ENCODE data around the gene CDC42. TPM values are rescaled to one million over a fixed set of nuclear protein-coding genes. Genes with fewer than 3 reads are reported as not detected.

The CDC42 gene
- total RNA-seq, 2 experiments from 2014 or later, result 318 to 322 TPM

DNA sequence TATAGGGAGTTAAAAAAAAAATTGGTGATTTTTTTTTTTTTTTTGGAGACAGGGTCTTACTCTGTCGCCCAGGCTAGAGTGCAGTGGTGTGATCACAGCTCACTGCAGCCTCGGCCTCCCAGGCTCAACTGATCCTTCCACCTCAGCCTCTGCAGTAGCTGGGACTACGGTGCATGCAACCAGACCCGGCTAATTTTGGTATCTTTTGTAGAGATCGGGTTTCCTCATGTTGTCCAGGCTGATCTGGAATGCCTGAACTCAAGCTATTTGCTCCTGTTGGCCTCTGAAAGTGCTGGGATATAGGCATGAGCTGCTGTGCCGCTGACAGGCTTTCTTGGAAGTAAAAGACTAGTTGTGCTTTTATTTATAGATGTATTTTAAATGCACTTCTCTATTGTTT lies 3.0 kb downstream of the CDC42 start:
- intact Hi-C loops (cut with micrococcal nuclease), result no loop called here
- peak overlapping the region; percentile 85 for H3K27ac Mint-ChIP-seq
- no peaks in the 10 kb centered on the region for H3K27me3 Mint-ChIP-seq (ENCODE audit: low read depth)
- CTCF ChIA-PET, result interaction anchor here (1.0 to 3.7 kb wide), 2 partner anchors 11 to 33 kb away, joined by 3 to 24 read pairs; no protein-coding TSS in a partner anchor
- H3K4me3 Mint-ChIP-seq, result peak overlapping the region; percentile 44
- H3K4me1 Mint-ChIP-seq (ENCODE audit: low read depth), result peaks cover 68% of the 10 kb centered on the region
- DNase-seq, result no peak
- no peaks in the 10 kb centered on the region for H3K9me3 Mint-ChIP-seq
- peaks cover 36% of the 10 kb centered on the region for H3K36me3 Mint-ChIP-seq (ENCODE audit: low read depth)

DNA sequence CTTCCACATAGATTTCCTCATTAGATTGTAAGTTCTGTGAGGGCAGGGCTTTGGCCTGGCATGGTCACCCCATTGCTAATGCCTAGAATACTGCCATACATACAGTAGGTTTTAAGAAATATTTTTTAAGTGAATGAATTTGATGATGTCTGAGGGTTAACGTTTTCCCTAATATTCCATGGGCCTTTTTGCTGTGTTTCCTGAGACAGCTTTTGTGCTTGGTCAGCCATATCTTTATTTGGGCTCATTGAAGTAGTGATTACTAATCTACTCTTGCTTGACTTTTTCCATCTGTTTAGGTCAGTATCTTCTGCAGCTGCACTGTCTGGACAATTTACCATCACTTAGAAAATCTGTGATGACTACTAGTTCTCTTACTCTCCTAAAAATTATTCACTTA lies 3.5 kb downstream of the CDC42 start:
- CTCF ChIA-PET, result interaction anchor here (1.0 to 3.7 kb wide), 2 partner anchors 10 to 33 kb away, joined by 3 to 24 read pairs; no protein-coding TSS in a partner anchor
- no peaks in the 10 kb centered on the region for H3K27me3 Mint-ChIP-seq (ENCODE audit: low read depth)
- peaks cover 38% of the 10 kb centered on the region for H3K36me3 Mint-ChIP-seq (ENCODE audit: low read depth)
- H3K27ac Mint-ChIP-seq, result peak overlapping the region; percentile 85
- DNase-seq, result no peak
- peaks cover 72% of the 10 kb centered on the region for H3K4me1 Mint-ChIP-seq (ENCODE audit: low read depth)
- intact Hi-C loops (cut with micrococcal nuclease), result no loop called here
- H3K4me3 Mint-ChIP-seq, result peak overlapping the region; percentile 38
- no peaks in the 10 kb centered on the region for H3K9me3 Mint-ChIP-seq

DNA sequence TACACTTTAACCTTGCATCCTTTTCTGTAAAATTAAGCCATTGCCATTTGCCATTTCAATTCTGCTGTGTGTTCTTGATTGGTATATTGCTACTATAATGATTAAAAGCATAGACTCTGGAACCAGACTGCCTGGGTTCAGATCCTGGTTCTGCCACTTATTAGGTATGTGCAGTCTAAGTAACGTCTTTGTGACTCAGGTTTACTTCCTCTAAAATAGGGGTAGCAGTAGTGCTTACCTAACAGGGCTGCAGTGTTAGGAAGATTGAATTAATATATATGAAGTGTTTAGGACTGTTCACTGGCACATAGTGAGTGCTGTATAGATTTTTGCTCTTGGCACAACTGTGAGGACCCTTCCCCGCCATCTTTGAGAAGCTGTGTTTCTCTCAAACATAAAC lies 4.4 kb downstream of the CDC42 start:
- CTCF ChIA-PET, result interaction anchor here (0.9 to 1.3 kb wide), 2 partner anchors 25 to 33 kb away, joined by 3 read pairs; no protein-coding TSS in a partner anchor
- no peak for DNase-seq
- Mint-ChIP-seq H3K9me3 (no peaks in the 10 kb centered on the region), H3K4me1 (ENCODE audit: low read depth) (peaks cover 68% of the 10 kb centered on the region), H3K27me3 (ENCODE audit: low read depth) (no peaks in the 10 kb centered on the region), H3K36me3 (ENCODE audit: low read depth) (peaks cover 38% of the 10 kb centered on the region), H3K4me3 (no peak overlapping the region), H3K27ac (peak overlapping the region; percentile 71)
- intact Hi-C loops (cut with micrococcal nuclease), result no loop called here

DNA sequence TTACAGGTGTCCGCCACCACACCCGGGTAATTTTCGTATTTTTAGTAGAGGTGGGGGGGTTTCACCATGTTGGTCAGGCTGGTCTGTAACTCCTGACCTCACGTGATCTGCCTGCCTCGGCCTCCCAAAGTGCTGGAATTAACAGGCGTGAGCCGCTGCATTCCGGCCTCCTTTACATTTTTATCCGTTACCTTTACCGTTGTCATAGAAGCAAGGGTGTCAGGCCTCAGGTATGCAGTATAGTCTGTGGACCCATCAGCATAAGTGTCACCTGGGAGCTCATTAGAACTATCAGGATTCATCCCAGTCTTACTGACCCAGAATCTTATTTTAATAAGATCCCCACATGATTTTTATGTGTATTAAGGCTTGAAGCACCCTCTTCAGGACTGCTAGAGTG lies 5.4 kb downstream of the CDC42 start:
- Mint-ChIP-seq H3K27me3 (ENCODE audit: low read depth) (no peaks in the 10 kb centered on the region), H3K4me3 (no peak overlapping the region), H3K4me1 (ENCODE audit: low read depth) (peaks cover 74% of the 10 kb centered on the region), H3K27ac (peak overlapping the region; percentile 65), H3K9me3 (no peaks in the 10 kb centered on the region), H3K36me3 (ENCODE audit: low read depth) (peaks cover 40% of the 10 kb centered on the region)
- intact Hi-C loops (cut with micrococcal nuclease), result no loop called here
- DNase-seq, result no peak
- CTCF ChIA-PET, result interaction anchor here (1.3 kb wide), 1 partner anchor 34 kb away, joined by 3 read pairs; no protein-coding TSS in a partner anchor

GRCh38 chr1:22064751-22065402 lies 12.4 kb downstream of the CDC42 start:
- DNase-seq, result no peak
- Mint-ChIP-seq H3K9me3 (peaks cover 2% of the 10 kb centered on the region), H3K36me3 (ENCODE audit: low read depth) (peaks cover 30% of the 10 kb centered on the region), H3K4me1 (ENCODE audit: low read depth) (peaks cover 84% of the 10 kb centered on the region), H3K27ac (peak overlapping the region; percentile 67), H3K4me3 (no peak overlapping the region), H3K27me3 (ENCODE audit: low read depth) (no peaks in the 10 kb centered on the region)
- CTCF ChIA-PET, result interaction anchor here (0.6 to 1.0 kb wide), 2 partner anchors 14 to 22 kb away, joined by 3 to 4 read pairs; no protein-coding TSS in a partner anchor
- intact Hi-C loops (cut with micrococcal nuclease), result no loop called here

- CTCF ChIA-PET, result interaction anchor here (0.6 kb wide), 1 partner anchor 12 kb away, joined by 3 read pairs; no protein-coding TSS in a partner anchor
- Mint-ChIP-seq H3K4me1 (ENCODE audit: low read depth) (peaks cover 81% of the 10 kb centered on the region), H3K4me3 (no peak overlapping the region), H3K36me3 (ENCODE audit: low read depth) (peaks cover 18% of the 10 kb centered on the region), H3K27ac (peak overlapping the region; percentile 20), H3K9me3 (no peaks in the 10 kb centered on the region), H3K27me3 (ENCODE audit: low read depth) (no peaks in the 10 kb centered on the region)
- no peak for DNase-seq
- intact Hi-C loops (cut with micrococcal nuclease), result no loop called here
Observed at GRCh38 chr1:22071511-22071910, 19.0 kb downstream of the CDC42 start.

GRCh38 chr1:22074803-22075202 lies 22.3 kb downstream of the CDC42 start:
- Mint-ChIP-seq H3K27me3 (ENCODE audit: low read depth) (no peaks in the 10 kb centered on the region), H3K27ac (peak overlapping the region; percentile 11), H3K36me3 (ENCODE audit: low read depth) (peaks cover 36% of the 10 kb centered on the region), H3K4me1 (ENCODE audit: low read depth) (peaks cover 89% of the 10 kb centered on the region), H3K4me3 (no peak overlapping the region), H3K9me3 (no peaks in the 10 kb centered on the region)
- CTCF ChIA-PET, result no interaction called here
- intact Hi-C loops (cut with micrococcal nuclease), result no loop called here
- DNase-seq, result no peak

DNA sequence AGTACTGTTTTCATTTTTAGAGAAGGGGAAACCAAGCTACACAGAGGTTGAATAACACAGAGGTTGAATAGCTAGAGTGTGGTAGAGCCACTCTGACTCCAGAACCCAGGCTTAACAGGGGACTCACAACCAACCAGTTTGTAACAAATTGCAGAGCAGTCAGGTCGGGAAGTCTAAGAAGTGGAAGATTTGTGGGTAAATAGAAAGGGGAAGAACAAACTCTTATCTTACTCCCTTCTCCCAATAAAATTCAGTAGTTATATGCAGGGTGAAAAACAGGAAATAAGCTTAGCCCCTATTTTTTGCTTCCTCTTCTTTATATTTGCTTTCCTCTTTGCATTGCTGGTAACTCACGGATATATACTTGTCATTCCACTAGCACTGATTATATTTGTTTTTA lies 23.2 kb downstream of the CDC42 start:
- no peak overlapping the region for H3K4me3 Mint-ChIP-seq
- intact Hi-C loops (cut with micrococcal nuclease), result loop anchor here (2.0 kb wide), 1 partner anchor 23 kb away; the partner anchor contains the start of gene CDC42
- no peaks in the 10 kb centered on the region for H3K9me3 Mint-ChIP-seq
- no peaks in the 10 kb centered on the region for H3K27me3 Mint-ChIP-seq (ENCODE audit: low read depth)
- H3K27ac Mint-ChIP-seq, result peak overlapping the region; percentile 80
- H3K36me3 Mint-ChIP-seq (ENCODE audit: low read depth), result peaks cover 32% of the 10 kb centered on the region
- no peak for DNase-seq
- peaks cover 87% of the 10 kb centered on the region for H3K4me1 Mint-ChIP-seq (ENCODE audit: low read depth)
- CTCF ChIA-PET, result no interaction called here

- CTCF ChIA-PET, result no interaction called here
Observed at GRCh38 chr1:22076346-22076745, 23.8 kb downstream of the CDC42 start.

DNA sequence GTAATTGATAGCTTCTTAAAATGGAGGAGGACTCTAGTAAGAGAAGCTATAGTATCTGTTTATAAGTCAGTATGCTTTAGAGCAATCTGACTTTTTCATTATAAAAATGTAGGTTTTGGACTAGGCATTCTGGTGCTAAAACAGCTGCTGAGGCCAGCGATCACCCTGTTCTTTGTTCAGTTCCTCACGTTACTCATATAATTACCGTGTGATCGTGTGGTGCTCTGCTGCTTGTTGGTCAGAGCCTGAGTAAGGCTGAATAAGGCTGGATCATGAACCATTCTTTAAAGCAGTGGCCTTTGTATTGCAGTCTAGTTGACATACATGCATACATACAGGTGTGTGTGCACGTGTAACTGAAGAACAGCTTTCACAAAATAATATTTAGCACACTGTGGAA lies 25.2 kb downstream of the CDC42 start:
- H3K4me1 Mint-ChIP-seq (ENCODE audit: low read depth), result peaks cover 85% of the 10 kb centered on the region
- no peak overlapping the region for H3K4me3 Mint-ChIP-seq
- peaks cover 32% of the 10 kb centered on the region for H3K36me3 Mint-ChIP-seq (ENCODE audit: low read depth)
- no peak for DNase-seq
- no peaks in the 10 kb centered on the region for H3K9me3 Mint-ChIP-seq
- no peaks in the 10 kb centered on the region for H3K27me3 Mint-ChIP-seq (ENCODE audit: low read depth)
- intact Hi-C loops (cut with micrococcal nuclease), result loop anchor here (2.0 kb wide), 1 partner anchor 25 kb away; the partner anchor contains the start of gene CDC42
- CTCF ChIA-PET, result no interaction called here
- peak overlapping the region; percentile 42 for H3K27ac Mint-ChIP-seq

More at GRCh38 chr1:22076346-22076745, 23.8 kb downstream of the CDC42 start:
- no peak for DNase-seq
- H3K4me3 Mint-ChIP-seq, result no peak overlapping the region
- H3K36me3 Mint-ChIP-seq (ENCODE audit: low read depth), result peaks cover 29% of the 10 kb centered on the region
- intact Hi-C loops (cut with micrococcal nuclease), result loop anchor here (2.0 kb wide), 1 partner anchor 24 kb away; the partner anchor contains the start of gene CDC42
- H3K27me3 Mint-ChIP-seq (ENCODE audit: low read depth), result no peaks in the 10 kb centered on the region
- peak overlapping the region; percentile 80 for H3K27ac Mint-ChIP-seq
- no peaks in the 10 kb centered on the region for H3K9me3 Mint-ChIP-seq
- H3K4me1 Mint-ChIP-seq (ENCODE audit: low read depth), result peaks cover 87% of the 10 kb centered on the region

GRCh38 chr1:22078133-22078532 lies 25.6 kb downstream of the CDC42 start:
- Mint-ChIP-seq H3K27me3 (ENCODE audit: low read depth) (no peaks in the 10 kb centered on the region), H3K36me3 (ENCODE audit: low read depth) (peaks cover 32% of the 10 kb centered on the region), H3K27ac (peak overlapping the region; percentile 42), H3K4me3 (no peak overlapping the region), H3K4me1 (ENCODE audit: low read depth) (peaks cover 81% of the 10 kb centered on the region), H3K9me3 (no peaks in the 10 kb centered on the region)
- no peak for DNase-seq
- intact Hi-C loops (cut with micrococcal nuclease), result no loop called here
- CTCF ChIA-PET, result no interaction called here

GRCh38 chr1:22080191-22080590 lies 27.7 kb downstream of the CDC42 start:
- Mint-ChIP-seq H3K27me3 (ENCODE audit: low read depth) (no peaks in the 10 kb centered on the region), H3K27ac (no peak overlapping the region), H3K9me3 (no peaks in the 10 kb centered on the region), H3K4me1 (ENCODE audit: low read depth) (peaks cover 82% of the 10 kb centered on the region), H3K36me3 (ENCODE audit: low read depth) (peaks cover 45% of the 10 kb centered on the region), H3K4me3 (no peak overlapping the region)
- CTCF ChIA-PET, result no interaction called here
- DNase-seq, result no peak
- intact Hi-C loops (cut with micrococcal nuclease), result no loop called here

DNA sequence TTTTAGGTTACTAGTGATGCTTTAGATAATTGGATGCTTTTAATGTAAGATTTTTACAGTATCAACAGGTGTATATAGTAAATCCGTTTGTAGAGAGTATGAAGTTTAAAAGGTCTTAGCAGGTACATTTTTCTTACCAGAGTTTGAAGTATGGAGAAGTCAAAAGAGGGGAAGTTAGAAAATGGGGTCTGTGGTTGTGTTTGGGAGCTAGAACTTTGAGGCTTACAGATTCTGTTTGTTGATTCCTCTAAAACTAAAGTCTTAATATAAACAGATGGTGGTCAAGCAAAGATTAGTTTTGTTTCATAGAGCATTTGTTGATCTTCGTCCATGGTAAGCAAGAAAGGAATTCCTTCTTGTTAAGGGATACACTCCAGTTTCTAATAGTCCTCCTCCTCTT lies 35.8 kb downstream of the CDC42 start:
- H3K9me3 Mint-ChIP-seq, result no peaks in the 10 kb centered on the region
- intact Hi-C loops (cut with micrococcal nuclease), result loop anchor here (2.0 kb wide), 2 partner anchors 16 kb away; no protein-coding TSS in a partner anchor
- H3K4me3 Mint-ChIP-seq, result no peak overlapping the region
- no peaks in the 10 kb centered on the region for H3K27me3 Mint-ChIP-seq (ENCODE audit: low read depth)
- DNase-seq, result no peak
- H3K36me3 Mint-ChIP-seq (ENCODE audit: low read depth), result peaks cover 44% of the 10 kb centered on the region
- CTCF ChIA-PET, result no interaction called here
- peaks cover 93% of the 10 kb centered on the region for H3K4me1 Mint-ChIP-seq (ENCODE audit: low read depth)
- H3K27ac Mint-ChIP-seq, result peak overlapping the region; percentile 77

Data from activated naive CD4-positive, alpha-beta T cell treated with anti-CD3 and anti-CD28 coated beads for 36 hours (primary cell).